Ovary (tissue), 3 donors: ENCODE results near the gene TRAK2.

Experiments used
- CTCF ChIP-seq, 3 donors: fragments of 450-650 bp in 2 of 3; fragments of 200-600 bp in 1 of 3; IDR thresholded peaks; one replicate each; pipeline versions ENCODE4 v1.5.1 to v1.8.0; 2016 to 2022; ENCODE audit warnings: antibody characterized with exemption in 3 of 3, mild to moderate bottlenecking in 1 of 3
- EP300 ChIP-seq: sonication (generic); formaldehyde crosslinking; IDR thresholded peaks from one replicate; pipeline ENCODE4 v1.6.1; 2017; ENCODE audit warnings: antibody characterized with exemption
- POLR2A ChIP-seq: fragments of 450-650 bp; IDR thresholded peaks from one replicate; pipeline ENCODE4 v1.6.1; 2017; ENCODE audit warnings: antibody characterized with exemption, mild to moderate bottlenecking, moderate library complexity
- donor health status: DM: no; HTN: no; CAD: no.

- TF ChIP-seq CTCF (IDR thresholded peaks at IDR 0.05) (no peak), POLR2A (no peak), EP300 (no peak)
Observed at GRCh38 chr2:201436141-201436540, 15.1 kb downstream of the TRAK2 start.
